HG03039 (cell line): ENCODE measurements around the gene SLC16A2.
A peak's percentile ranks its signal among the peaks of the same experiment; 100 is the strongest.

Experiments used
- ATAC-seq: cut with Tn5 transposase; IDR thresholded peaks from one replicate; pipeline ENCODE4 v1.9.1; 2021; ENCODE audit warnings: mild to moderate bottlenecking, moderate library complexity; ENCODE audit not compliant: unreplicated experiment

Gene SLC16A2

GRCh38 chrX:74535086-74535407 is 113.8 kb downstream of the SLC16A2 start:
- no peak for ATAC-seq

GRCh38 chrX:74535408-74536151 is 114.3 kb downstream of the SLC16A2 start:
- no peak for ATAC-seq

GRCh38 chrX:74536152-74536831 is 115.0 kb downstream of the SLC16A2 start:
- ATAC-seq, result peak; percentile 42

GRCh38 chrX:74536832-74537371 is 115.6 kb downstream of the SLC16A2 start:
- peak; percentile 22 for ATAC-seq

GRCh38 chrX:74540635-74541249 is 119.4 kb downstream of the SLC16A2 start:
- ATAC-seq, result no peak

- no peak for ATAC-seq
Measured at GRCh38 chrX:74545880-74546523, 124.7 kb downstream of the SLC16A2 start.

GRCh38 chrX:74546984-74547383 is 125.7 kb downstream of the SLC16A2 start:
- no peak for ATAC-seq

- ATAC-seq, result no peak
Measured at GRCh38 chrX:74550295-74550802, 129.1 kb downstream of the SLC16A2 start.

GRCh38 chrX:74551934-74552333 is 130.6 kb downstream of the SLC16A2 start:
- no peak for ATAC-seq

GRCh38 chrX:74557378-74557777 is 136.1 kb downstream of the SLC16A2 start:
- no peak for ATAC-seq

GRCh38 chrX:74578137-74578536 is 156.8 kb downstream of the SLC16A2 start:
- no peak for ATAC-seq

- no peak for ATAC-seq
Measured at GRCh38 chrX:74579597-74580198, 158.4 kb downstream of the SLC16A2 start.
